Measurements from ENCODE around the gene GRK2.

The GRK2 gene

DNA sequence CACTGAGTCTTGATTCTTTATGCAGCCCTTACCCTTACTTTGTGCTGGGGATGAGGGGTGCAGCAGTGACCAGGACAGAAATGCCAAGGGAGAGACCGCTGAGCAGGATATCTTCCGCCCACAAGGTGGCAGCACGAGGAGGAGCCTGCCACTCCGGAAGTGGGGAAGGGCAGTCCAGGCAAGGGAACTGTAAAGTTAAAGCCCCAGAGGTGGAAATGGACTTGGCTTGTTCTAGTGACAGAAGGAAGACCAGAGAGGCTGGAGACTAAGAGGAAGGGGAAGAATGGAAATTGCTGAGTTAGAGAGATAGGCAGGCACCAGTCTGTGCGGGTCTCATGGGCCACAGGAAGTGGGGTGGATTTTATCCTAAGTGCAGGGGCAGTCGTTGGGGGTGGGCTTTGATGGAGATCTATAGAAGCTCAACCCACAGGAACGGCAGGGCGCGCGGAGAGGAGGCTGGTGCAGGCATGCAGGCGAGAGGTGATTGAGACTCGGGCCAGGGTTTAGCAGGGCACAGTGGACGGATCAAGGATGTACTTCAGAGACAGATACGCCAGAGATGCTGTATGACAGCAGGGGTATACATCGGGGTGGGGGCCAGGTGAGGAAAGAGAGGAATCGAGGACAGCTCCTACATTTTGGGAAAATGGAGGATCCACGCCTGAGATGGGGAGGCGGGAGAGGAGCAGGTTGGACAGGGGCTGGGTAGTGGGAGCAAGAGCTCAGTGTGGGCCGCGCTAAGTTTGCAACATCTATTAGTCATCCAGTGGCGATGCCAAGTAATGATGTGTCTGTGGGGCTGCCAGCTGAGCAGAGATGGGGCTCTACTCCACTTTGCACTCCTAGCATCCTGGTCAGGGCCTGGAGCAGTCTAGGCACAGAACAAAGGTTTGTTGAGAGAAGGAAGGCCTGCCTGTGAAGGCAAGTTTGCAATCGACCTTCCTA lies 3.3 kb upstream of the GRK2 start:
- Histone ChIP-seq H3K27ac (no peak overlapping the region), H3K36me3 (peaks cover 5% of the 10 kb centered on the region), H3K4me3 (ENCODE audit: low read depth, low read length) (no peak overlapping the region), H3K27me3 (ENCODE audit: insufficient read depth, low read depth, severe bottlenecking) (no peaks in the 10 kb centered on the region), H3K9me3 (ENCODE audit: severe bottlenecking) (no peaks in the 10 kb centered on the region)
- TF ChIP-seq, protein P1, sequence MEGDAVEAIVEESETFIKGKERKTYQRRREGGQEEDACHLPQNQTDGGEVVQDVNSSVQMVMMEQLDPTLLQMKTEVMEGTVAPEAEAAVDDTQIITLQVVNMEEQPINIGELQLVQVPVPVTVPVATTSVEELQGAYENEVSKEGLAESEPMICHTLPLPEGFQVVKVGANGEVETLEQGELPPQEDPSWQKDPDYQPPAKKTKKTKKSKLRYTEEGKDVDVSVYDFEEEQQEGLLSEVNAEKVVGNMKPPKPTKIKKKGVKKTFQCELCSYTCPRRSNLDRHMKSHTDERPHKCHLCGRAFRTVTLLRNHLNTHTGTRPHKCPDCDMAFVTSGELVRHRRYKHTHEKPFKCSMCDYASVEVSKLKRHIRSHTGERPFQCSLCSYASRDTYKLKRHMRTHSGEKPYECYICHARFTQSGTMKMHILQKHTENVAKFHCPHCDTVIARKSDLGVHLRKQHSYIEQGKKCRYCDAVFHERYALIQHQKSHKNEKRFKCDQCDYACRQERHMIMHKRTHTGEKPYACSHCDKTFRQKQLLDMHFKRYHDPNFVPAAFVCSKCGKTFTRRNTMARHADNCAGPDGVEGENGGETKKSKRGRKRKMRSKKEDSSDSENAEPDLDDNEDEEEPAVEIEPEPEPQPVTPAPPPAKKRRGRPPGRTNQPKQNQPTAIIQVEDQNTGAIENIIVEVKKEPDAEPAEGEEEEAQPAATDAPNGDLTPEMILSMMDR (IDR thresholded peaks at IDR 0.05; ENCODE audit: low read depth, low read length), result peak; percentile 88
- DNase-seq, result peak; percentile 86

DNA sequence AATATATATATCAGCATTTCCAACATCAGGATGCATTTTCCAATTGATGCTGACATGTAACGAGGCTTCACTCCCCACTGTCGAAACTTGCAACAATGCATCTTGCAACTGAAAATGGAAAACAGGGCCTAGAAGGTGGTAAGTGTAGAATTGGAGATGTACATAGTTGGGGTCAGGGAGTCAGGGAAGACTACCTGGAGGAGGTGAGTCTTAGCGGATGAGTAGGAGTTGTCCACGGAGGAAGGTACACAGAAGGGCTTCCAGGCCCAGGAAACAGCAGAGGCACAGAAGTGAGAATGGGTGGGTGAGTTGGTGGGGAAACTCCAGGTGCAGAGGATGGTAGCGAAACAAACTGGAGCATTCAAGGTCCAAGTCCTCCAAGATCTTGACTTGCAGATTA lies 2.0 kb upstream of the GRK2 start:
- no peaks in the 10 kb centered on the region for H3K9me3 ChIP-seq (ENCODE audit: severe bottlenecking)
- H3K4me3 ChIP-seq (ENCODE audit: low read depth, low read length), result no peak overlapping the region
- no peaks in the 10 kb centered on the region for H3K27me3 ChIP-seq (ENCODE audit: insufficient read depth, low read depth, severe bottlenecking)
- TF ChIP-seq, protein P1 (IDR thresholded peaks at IDR 0.05; ENCODE audit: low read depth, low read length), result no peak
- no peak overlapping the region for H3K27ac ChIP-seq
- no peak for DNase-seq
- H3K36me3 ChIP-seq, result peaks cover 18% of the 10 kb centered on the region

DNA sequence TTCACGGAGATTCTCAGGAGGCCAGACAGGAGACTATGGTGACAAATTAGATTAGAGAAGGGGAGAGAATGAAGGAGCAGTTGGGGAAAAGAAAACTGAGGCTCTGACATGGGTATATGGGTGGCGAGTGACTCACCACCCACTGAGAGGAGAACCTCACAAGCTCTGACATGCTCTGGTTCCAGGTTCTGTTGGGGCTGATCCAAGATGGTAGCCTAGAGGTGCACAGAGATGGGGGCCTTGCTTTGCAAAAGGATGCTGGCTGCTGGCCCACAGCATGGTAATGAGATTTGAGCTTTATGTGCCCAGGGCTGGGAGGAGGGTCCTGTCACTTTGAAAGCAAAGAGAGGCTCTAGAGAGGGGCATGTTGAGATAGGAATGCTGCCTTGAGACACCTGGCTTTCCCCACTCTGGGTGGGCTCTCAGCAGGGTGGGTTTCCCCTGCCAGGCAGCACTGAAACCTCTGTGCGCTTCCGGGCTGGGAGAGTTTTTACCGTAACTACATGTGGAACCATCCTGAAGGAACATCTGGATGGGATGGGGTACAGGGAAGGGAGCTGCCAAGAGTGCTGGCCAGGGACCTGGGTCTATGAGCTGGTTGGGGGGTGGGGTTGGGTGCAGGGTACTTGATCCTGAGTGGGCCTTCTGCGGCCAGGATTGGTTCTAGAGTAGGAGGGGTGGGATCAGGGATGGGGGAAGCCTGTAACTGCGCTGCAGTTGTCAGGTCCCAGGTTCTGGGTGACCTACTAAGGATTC lies 1.2 kb upstream of the GRK2 start:
- no peak overlapping the region for H3K27ac ChIP-seq
- H3K27me3 ChIP-seq (ENCODE audit: insufficient read depth, low read depth, severe bottlenecking), result no peaks in the 10 kb centered on the region
- no peaks in the 10 kb centered on the region for H3K9me3 ChIP-seq (ENCODE audit: severe bottlenecking)
- H3K36me3 ChIP-seq, result peaks cover 24% of the 10 kb centered on the region
- DNase-seq, result no peak
- no peak overlapping the region for H3K4me3 ChIP-seq (ENCODE audit: low read depth, low read length)
- TF ChIP-seq, protein P1 (IDR thresholded peaks at IDR 0.05; ENCODE audit: low read depth, low read length), result no peak

DNA sequence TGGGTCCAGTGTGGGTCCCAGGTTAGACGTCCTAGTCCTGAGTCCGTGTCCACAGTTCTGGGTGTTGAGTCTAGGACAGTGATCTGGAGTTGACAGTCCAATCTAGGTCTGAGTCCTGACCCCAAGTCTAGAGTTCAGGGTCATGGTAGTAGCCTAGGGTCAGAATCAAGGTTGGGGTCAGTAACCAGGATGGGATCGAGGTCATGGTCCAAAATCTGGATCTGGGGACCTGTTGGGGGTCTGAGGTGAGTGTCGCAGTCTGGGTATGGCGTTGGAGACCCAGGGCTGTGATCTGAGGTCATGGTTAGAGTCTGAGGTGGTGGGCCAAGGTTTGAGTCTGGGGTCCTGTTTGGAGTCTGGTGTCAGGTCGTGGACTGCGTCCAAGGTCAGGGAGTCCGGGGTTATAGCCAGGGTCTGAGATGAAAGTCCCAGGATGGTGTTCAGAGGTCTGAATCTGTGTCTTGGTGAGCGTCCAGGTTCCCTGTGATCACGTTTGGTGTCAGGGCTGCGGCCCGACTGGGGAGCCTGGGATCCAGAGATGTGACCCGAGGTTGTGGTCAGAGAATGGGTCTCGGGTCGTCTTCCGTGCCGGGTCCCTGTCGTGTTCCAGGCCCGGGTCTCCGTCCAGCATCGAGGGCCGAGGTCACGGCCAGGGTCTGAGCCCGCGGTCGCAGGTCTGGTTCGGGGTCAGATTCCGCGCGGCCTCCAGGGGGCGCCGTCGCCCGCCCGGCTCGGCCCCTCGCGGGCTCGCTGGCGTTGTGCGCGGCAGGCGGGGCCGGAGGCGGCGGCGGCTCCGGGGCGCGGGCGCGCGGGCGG lies 432 bp upstream of the GRK2 start:
- no peak overlapping the region; the same call in 1 of the 2 replicates for H3K4me3 ChIP-seq (ENCODE audit: low read depth, low read length)
- peak; percentile 65 for DNase-seq
- H3K27me3 ChIP-seq (ENCODE audit: insufficient read depth, low read depth, severe bottlenecking), result no peaks in the 10 kb centered on the region
- H3K36me3 ChIP-seq, result peaks cover 26% of the 10 kb centered on the region
- TF ChIP-seq, protein P1 (IDR thresholded peaks at IDR 0.05; ENCODE audit: low read depth, low read length), result peak; percentile 79
- no peaks in the 10 kb centered on the region for H3K9me3 ChIP-seq (ENCODE audit: severe bottlenecking)
- no peak overlapping the region for H3K27ac ChIP-seq

DNA sequence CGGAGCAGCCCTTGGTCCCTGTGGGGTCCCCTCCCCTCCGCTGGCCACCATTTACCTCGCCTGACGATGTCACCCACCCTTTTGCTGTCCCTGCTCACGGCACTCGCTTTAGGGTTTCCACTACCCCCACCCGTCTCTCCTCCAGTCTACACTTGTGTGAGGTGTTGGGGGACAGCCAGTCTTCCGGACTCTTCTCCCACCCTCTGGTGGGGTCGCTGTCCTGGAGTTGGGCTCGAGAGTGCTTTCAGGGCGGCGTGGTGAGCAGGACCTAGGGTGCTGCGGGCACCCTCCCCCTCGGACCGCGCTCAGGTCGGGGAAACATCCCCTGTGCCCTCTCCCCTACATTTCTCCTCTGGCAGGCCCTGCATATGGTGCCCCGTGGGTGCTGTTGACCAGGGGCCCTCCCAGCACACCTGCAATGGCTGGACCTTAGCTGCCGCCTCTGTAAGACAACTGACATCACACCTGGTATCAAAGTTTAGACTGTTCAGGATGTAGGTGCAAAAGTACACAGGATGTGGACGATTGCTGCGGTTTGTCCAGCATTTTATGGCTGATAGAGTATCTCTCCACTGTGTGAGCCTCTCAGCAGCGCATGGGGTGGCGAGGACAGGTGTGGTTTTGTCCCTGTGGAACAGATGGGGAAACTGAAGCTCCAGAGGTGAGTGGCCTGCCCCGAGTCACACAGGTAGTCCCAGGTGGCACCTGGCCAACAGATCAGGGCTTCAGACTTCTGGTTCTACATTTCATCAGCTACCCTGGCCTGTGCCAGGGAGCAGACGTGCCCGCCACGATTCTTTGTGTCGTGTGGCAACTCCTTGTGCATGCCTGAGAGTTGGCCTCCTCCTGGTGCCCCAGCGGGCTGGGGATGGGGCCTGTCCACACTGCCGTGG lies 1.2 kb downstream of the GRK2 start:
- Histone ChIP-seq H3K36me3 (peaks cover 29% of the 10 kb centered on the region), H3K27me3 (ENCODE audit: insufficient read depth, low read depth, severe bottlenecking) (no peaks in the 10 kb centered on the region), H3K4me3 (ENCODE audit: low read depth, low read length) (peak overlapping the region; percentile 73), H3K27ac (peak overlapping the region; percentile 71), H3K9me3 (ENCODE audit: severe bottlenecking) (no peaks in the 10 kb centered on the region)
- DNase-seq, result no peak
- TF ChIP-seq, protein P1 (IDR thresholded peaks at IDR 0.05; ENCODE audit: low read depth, low read length), result no peak
